Lung (tissue), 16 donors: ENCODE data around the gene DLEC1. TPM values are rescaled to one million over a fixed set of nuclear protein-coding genes. Genes with fewer than 3 reads are reported as not detected.

ENCODE experiments used
- ATAC-seq: fragments of 200-7000 bp; cut with Tn5 transposase; one replicate; pipeline ENCODE4 v1.9.1; 2020; ENCODE audit warnings: moderate number of reproducible peaks; ENCODE audit not compliant: insufficient read depth, low FRiP score
- DNase-seq, 3 donors: peaks; one replicate each; pipeline ENCODE4 v3.0.0-alpha.2; 2013 to 2017
- H3K27ac ChIP-seq, 2 donors: one replicate each; pipeline ENCODE4 v1.5.1; 2013; ENCODE audit warnings: mild to moderate bottlenecking in 2 of 2, moderate library complexity in 2 of 2, control low read depth in 1 of 2, inconsistent platforms in 1 of 2, low read depth in 1 of 2, low read length in 1 of 2
- H3K27me3 ChIP-seq, 3 donors: one replicate each; pipeline ENCODE4 v1.5.1; 2013; ENCODE audit warnings: low read length in 2 of 3; ENCODE audit not compliant: control insufficient read depth in 3 of 3, insufficient read depth in 3 of 3
- H3K36me3 ChIP-seq, 4 donors: one replicate each; pipeline ENCODE4 v1.5.1; 2013; ENCODE audit warnings: low read length in 4 of 4, mild to moderate bottlenecking in 1 of 4, moderate library complexity in 1 of 4; ENCODE audit not compliant: control insufficient read depth in 4 of 4, insufficient read depth in 4 of 4
- H3K4me1 ChIP-seq, 5 donors: one replicate each; pipeline ENCODE4 v1.5.1; 2013; ENCODE audit warnings: low read length in 5 of 5, mild to moderate bottlenecking in 2 of 5, moderate library complexity in 1 of 5; ENCODE audit not compliant: control insufficient read depth in 5 of 5, insufficient read depth in 5 of 5
- H3K4me3 ChIP-seq: one replicate; pipeline ENCODE4 v1.5.1; 2013; ENCODE audit warnings: mild to moderate bottlenecking, control low read depth, moderate library complexity
- H3K9ac ChIP-seq, 2 donors: one replicate each; pipeline ENCODE4 v1.5.1; 2013; ENCODE audit warnings: low read length in 2 of 2, control low read depth in 1 of 2; ENCODE audit not compliant: insufficient read depth in 1 of 2
- H3K9me3 ChIP-seq, 4 donors: one replicate each; pipeline ENCODE4 v1.5.1; 2013; ENCODE audit warnings: low read length in 3 of 4, mild to moderate bottlenecking in 1 of 4, moderate library complexity in 1 of 4; ENCODE audit not compliant: control insufficient read depth in 4 of 4, insufficient read depth in 3 of 4
- CTCF ChIP-seq: IDR thresholded peaks from 2 replicates; pipeline ENCODE4 v1.5.1; 2012; ENCODE audit warnings: mild to moderate bottlenecking; ENCODE audit errors: control extremely low read depth, extremely low read depth
- WGBS, 2 donors: extraction: QIAGEN DNeasy Blood & Tissue Kit; methylation state at CpG; one replicate each; pipeline ENCODE4 v1.1.7; 2013; 5-methylcytosine and 5-hydroxymethylcytosine counted together
- long read RNA-seq, 5 donors: transcript quantifications; one replicate each; lab custom pipeline, GENCODE V29; 2026
- polyA plus RNA-seq, 2 donors: library from polyadenylated mRNA; stranded (reverse); fragments of 200-250 nt; gene quantifications; one replicate each; pipeline ENCODE4 v1.2.1, GENCODE V29; 2013
- total RNA-seq, 2 donors: library from RNA; depleted of rRNA in 1 of 2; stranded (reverse); fragments of >200 nt in 1 of 2; gene quantifications; one replicate each; pipeline ENCODE4 v1.2.1, GENCODE V29; 2014 to 2021
- donor health status: control.
- donor health status: control.
- donor health status: Bipolar disorder and iron deficiency.
- donor health status: healthy.
- donor health status: DM: yes; HTN: yes; CAD: no.

The DLEC1 gene
- total RNA-seq (10 to 100 TPM; 10.3 to 28.8 TPM), polyA plus RNA-seq (1 to 10 TPM; 4.2 to 5.7 TPM)
- long read RNA-seq, donor 1, partial matches to known transcripts = 5 of 13 reads
- long read RNA-seq, donor 1, other reads (novel, unspliced or antisense) = 8 of 13 reads
- long read RNA-seq, donor 2, partial matches to known transcripts = 10 of 17 reads
- long read RNA-seq, donor 2, other reads (novel, unspliced or antisense) = 7 of 17 reads
- long read RNA-seq, donor 3, partial matches to known transcripts = 15 of 15 reads
- long read RNA-seq, donor 3, other reads (novel, unspliced or antisense) = 0 of 15 reads
- long read RNA-seq, donor 4, partial matches to known transcripts = 8 of 8 reads
- long read RNA-seq, donor 4, other reads (novel, unspliced or antisense) = 0 of 8 reads
- long read RNA-seq, donor 5, partial matches to known transcripts = 26 of 43 reads
- long read RNA-seq, donor 5, other reads (novel, unspliced or antisense) = 17 of 43 reads

GRCh38 chr3:38039101-38039898 lies at the start of gene DLEC1:
Gene DLEC1 (plus strand): TSS chr3:38039208. CDS start chr3:38039226, 18 bp downstream.
- peaks cover 0 to 12% (median 5%) of the 10 kb centered on the region in 5 donors for H3K4me1 ChIP-seq
- peak within 1 kb of the TSS in 1 of 2 donors; percentile 67 for H3K27ac ChIP-seq
- peaks cover 0 to 10% (median 0%) of the 10 kb centered on the region in 3 donors for H3K27me3 ChIP-seq
- DNase-seq (peak; percentile 78 to 81 (median 80)), ATAC-seq (peak; percentile 74)
- H3K36me3 ChIP-seq = no peaks in the 10 kb centered on the region
- H3K9ac ChIP-seq = peak within 1 kb of the TSS in 1 of 2 donors; percentile 43
- peak within 1 kb of the TSS; percentile 45 for H3K4me3 ChIP-seq
- no peak for TF ChIP-seq CTCF
- H3K9me3 ChIP-seq = no peaks in the 10 kb centered on the region
- 1 to 3% methylated on average over 67 of the region's 67 CpGs for WGBS, 2 donors

GRCh38 chr3:37989821-37990480 lies 49.1 kb upstream of the DLEC1 start:
- DNase-seq = peak in 1 of 3 donors; percentile 8
- 89 to 90% methylated on average over 7 of the region's 7 CpGs for WGBS, 2 donors
- H3K27me3 ChIP-seq = no peaks in the 10 kb centered on the region
- TF ChIP-seq CTCF = no peak
- H3K9me3 ChIP-seq = no peaks in the 10 kb centered on the region
- no peak for ATAC-seq
- no peak overlapping the region for H3K4me3 ChIP-seq
- H3K27ac ChIP-seq = no peak overlapping the region
- H3K9ac ChIP-seq = no peak overlapping the region
- H3K36me3 ChIP-seq = no peaks in the 10 kb centered on the region
- peaks cover 0 to 43% (median 14%) of the 10 kb centered on the region in 5 donors for H3K4me1 ChIP-seq

- no peak for ATAC-seq
- Histone ChIP-seq H3K9ac (no peak within 1 kb of the TSS), H3K27ac (peak within 1 kb of the TSS in 1 of 2 donors; percentile 26), H3K4me3 (no peak within 1 kb of the TSS), H3K4me1 (peaks cover 0 to 49% (median 13%) of the 10 kb centered on the region in 5 donors), H3K36me3 (peaks cover 0 to 4% (median 0%) of the 10 kb centered on the region in 4 donors), H3K9me3 (no peaks in the 10 kb centered on the region), H3K27me3 (no peaks in the 10 kb centered on the region)
- TF ChIP-seq CTCF = no peak
- 70 to 88% methylated on average over 8 to 10 of the region's 10 CpGs for WGBS, 2 donors
- peak in 2 of 3 donors; percentile 30 to 67 for DNase-seq
These were observed 48.5 kb upstream of the DLEC1 start, which contains the start of gene VILL for GRCh38 chr3:37990527-37990926. Gene VILL (plus strand): TSS chr3:37990786. CDS start chr3:37993673, 2,887 bp downstream.
